SU-DHL-6 (cell line): Measurements from ENCODE around the gene FARS2.

Source experiments
- H2AFZ ChIP-seq: fragments of 200-600 bp; sonication (generic); 2 replicates; pipeline ENCODE4 v1.6.1; 2014; ENCODE audit warnings: low read depth, mild to moderate bottlenecking, moderate library complexity, mixed read lengths, antibody characterized with exemption, low read length; ENCODE audit not compliant: severe bottlenecking
- H3F3A ChIP-seq: fragments of 200-600 bp; shearing (Covaris generic); 2 replicates; pipeline ENCODE4 v1.6.0; 2016; ENCODE audit warnings: antibody characterized with exemption, mild to moderate bottlenecking; ENCODE audit not compliant: insufficient read depth
- H3K27ac ChIP-seq: fragments of 200-600 bp; sonication (generic); 2 replicates; pipeline ENCODE4 v1.5.1; 2016; ENCODE audit warnings: low read depth, mild to moderate bottlenecking, low read length, moderate library complexity, mixed read lengths
- H3K27me3 ChIP-seq: fragments of 200-600 bp; sonication (generic), shearing (Covaris generic); 2 replicates; pipeline ENCODE4 v1.6.0; 2014; ENCODE audit warnings: mild to moderate bottlenecking, low read length
- H3K36me3 ChIP-seq: fragments of 200-600 bp; sonication (generic); 2 replicates; pipeline ENCODE4 v1.6.1; 2014; ENCODE audit warnings: mild to moderate bottlenecking, low read length, mixed read lengths
- H3K4me2 ChIP-seq: fragments of 300-600, 200-600 bp; shearing (Covaris generic), sonication (generic); 2 replicates; pipeline ENCODE4 v1.6.0; 2014; ENCODE audit warnings: low read length, low read depth, mild to moderate bottlenecking; ENCODE audit not compliant: poor library complexity, severe bottlenecking
- H3K4me3 ChIP-seq: fragments of 200-600 bp; sonication (generic); 2 replicates; pipeline ENCODE4 v1.5.1; 2014; ENCODE audit warnings: antibody characterized with exemption, low read length, mild to moderate bottlenecking, mixed read lengths; ENCODE audit not compliant: insufficient read depth, poor library complexity, severe bottlenecking
- H3K79me2 ChIP-seq: fragments of 200-600 bp; sonication (generic); 2 replicates; pipeline ENCODE4 v1.6.1; 2014; ENCODE audit warnings: mild to moderate bottlenecking, low read length, moderate library complexity; ENCODE audit not compliant: insufficient read depth
- H3K9ac ChIP-seq: fragments of 200-600 bp; sonication (generic); 2 replicates; pipeline ENCODE4 v1.7.0; 2014; ENCODE audit warnings: mild to moderate bottlenecking, low read length
- H3K9me2 ChIP-seq: fragments of 200-600 bp; sonication (generic); replicated peaks from 2 replicates; pipeline ENCODE4 v1.6.1; 2014; ENCODE audit warnings: low read length; ENCODE audit not compliant: insufficient read depth
- H3K9me3 ChIP-seq: fragments of 200-600 bp; sonication (generic); 2 replicates; pipeline ENCODE4 v1.6.1; 2014; ENCODE audit warnings: low read length, mixed read lengths; ENCODE audit not compliant: insufficient read depth
- H4K20me1 ChIP-seq: fragments of 200-600 bp; sonication (generic); 2 replicates; pipeline ENCODE4 v1.6.1; 2014; ENCODE audit warnings: low read depth, mild to moderate bottlenecking, antibody characterized with exemption, low read length, moderate library complexity, mixed read lengths
- EZH2phosphoT487 ChIP-seq: fragments of 200-600 bp; sonication (generic), shearing (Covaris generic); conservative IDR thresholded peaks from 2 replicates; pipeline ENCODE4 v1.6.1; 2018; ENCODE audit warnings: mild to moderate bottlenecking, antibody characterized with exemption, low read length, moderate library complexity, mixed read lengths
- TF ChIP-seq, protein P1 (sequence below): fragments of 200-600 bp; sonication (generic); IDR thresholded peaks from one replicate; pipeline ENCODE4 v1.5.1; 2017; ENCODE audit warnings: antibody characterized with exemption, mild to moderate bottlenecking, low read length, moderate library complexity; ENCODE audit not compliant: insufficient read depth, poor library complexity, severe bottlenecking

FARS2 gene

DNA sequence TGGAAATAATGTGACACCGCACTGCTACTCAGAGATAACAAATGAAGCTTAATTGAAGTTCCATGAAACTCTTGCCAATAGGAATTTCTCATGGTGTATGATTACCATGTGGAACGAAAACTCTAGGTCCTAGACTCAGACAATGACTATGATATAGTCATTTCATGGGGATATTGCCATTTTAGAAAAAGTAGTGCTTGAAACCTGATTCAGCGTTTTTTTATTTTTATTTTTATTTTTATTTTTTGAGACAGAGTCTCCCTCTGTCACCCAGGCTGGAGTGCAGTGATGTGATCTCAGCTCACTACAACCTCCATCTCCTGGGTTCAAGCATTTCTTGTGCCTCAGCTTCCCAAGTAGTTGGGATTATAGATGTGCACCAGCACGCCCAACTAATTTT is 253.9 kb downstream of the FARS2 start:
- no peaks in the 10 kb centered on the region for H3K36me3 ChIP-seq
- TF ChIP-seq EZH2phosphoT487: no peak
- TF ChIP-seq, protein P1, sequence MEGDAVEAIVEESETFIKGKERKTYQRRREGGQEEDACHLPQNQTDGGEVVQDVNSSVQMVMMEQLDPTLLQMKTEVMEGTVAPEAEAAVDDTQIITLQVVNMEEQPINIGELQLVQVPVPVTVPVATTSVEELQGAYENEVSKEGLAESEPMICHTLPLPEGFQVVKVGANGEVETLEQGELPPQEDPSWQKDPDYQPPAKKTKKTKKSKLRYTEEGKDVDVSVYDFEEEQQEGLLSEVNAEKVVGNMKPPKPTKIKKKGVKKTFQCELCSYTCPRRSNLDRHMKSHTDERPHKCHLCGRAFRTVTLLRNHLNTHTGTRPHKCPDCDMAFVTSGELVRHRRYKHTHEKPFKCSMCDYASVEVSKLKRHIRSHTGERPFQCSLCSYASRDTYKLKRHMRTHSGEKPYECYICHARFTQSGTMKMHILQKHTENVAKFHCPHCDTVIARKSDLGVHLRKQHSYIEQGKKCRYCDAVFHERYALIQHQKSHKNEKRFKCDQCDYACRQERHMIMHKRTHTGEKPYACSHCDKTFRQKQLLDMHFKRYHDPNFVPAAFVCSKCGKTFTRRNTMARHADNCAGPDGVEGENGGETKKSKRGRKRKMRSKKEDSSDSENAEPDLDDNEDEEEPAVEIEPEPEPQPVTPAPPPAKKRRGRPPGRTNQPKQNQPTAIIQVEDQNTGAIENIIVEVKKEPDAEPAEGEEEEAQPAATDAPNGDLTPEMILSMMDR: no peak
- H3F3A ChIP-seq: no peaks in the 10 kb centered on the region
- no peaks in the 10 kb centered on the region for H3K79me2 ChIP-seq
- H3K27ac ChIP-seq: no peak overlapping the region
- no peaks in the 10 kb centered on the region for H3K27me3 ChIP-seq
- H3K4me2 ChIP-seq: no peak overlapping the region
- no peaks in the 10 kb centered on the region for H3K9me3 ChIP-seq
- H3K4me3 ChIP-seq: no peak overlapping the region
- no peak overlapping the region for H3K9ac ChIP-seq
- no peak overlapping the region for H2AFZ ChIP-seq
- H3K9me2 ChIP-seq: no peaks in the 10 kb centered on the region
- no peaks in the 10 kb centered on the region for H4K20me1 ChIP-seq

DNA sequence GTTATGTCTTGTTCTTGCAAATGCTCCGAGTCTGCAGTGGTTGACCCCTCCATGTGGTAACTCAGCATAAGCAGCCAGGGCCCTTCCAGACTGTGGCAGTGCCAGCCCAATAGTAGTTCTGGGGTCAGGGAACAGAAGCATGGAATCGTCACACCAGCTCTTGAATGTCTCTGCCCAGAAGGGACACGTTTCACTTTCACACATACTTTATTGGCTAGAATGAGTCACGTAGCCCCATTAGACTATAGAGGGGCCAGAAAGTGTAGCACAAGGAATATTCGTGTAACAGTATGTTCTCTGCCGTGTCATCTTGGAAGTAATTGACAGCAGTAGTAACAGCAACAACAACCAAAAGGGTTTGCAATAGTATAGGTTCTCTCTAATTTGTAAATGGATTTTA is 254.7 kb downstream of the FARS2 start:
- H2AFZ ChIP-seq: no peak overlapping the region
- H3K9me2 ChIP-seq: no peaks in the 10 kb centered on the region
- no peaks in the 10 kb centered on the region for H3K9me3 ChIP-seq
- TF ChIP-seq, protein P1: no peak
- TF ChIP-seq EZH2phosphoT487: no peak
- no peak overlapping the region for H3K9ac ChIP-seq
- no peaks in the 10 kb centered on the region for H3F3A ChIP-seq
- H3K27me3 ChIP-seq: no peaks in the 10 kb centered on the region
- no peak overlapping the region for H3K4me3 ChIP-seq
- no peak overlapping the region for H3K4me2 ChIP-seq
- no peaks in the 10 kb centered on the region for H3K36me3 ChIP-seq
- no peaks in the 10 kb centered on the region for H3K79me2 ChIP-seq
- no peaks in the 10 kb centered on the region for H4K20me1 ChIP-seq
- no peak overlapping the region for H3K27ac ChIP-seq

DNA sequence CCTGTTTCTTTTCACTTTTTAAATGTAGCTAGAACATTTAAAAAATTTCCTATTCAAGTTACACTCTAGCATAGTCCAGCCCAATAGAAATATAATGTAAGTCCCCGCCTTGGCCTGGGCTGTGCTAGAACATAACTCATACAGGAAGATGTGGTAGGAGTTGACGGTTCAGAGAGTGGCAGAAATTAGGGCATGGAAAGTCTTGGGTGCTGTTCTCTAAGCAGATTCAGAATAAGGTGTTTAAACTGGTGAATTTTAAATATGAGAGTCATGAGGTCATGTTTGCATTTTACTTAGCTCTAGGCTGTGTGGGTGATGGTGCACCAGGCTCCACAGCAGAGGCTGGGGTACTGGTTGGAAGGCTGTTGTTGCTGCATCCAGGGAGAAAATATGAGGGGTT is 256.5 kb downstream of the FARS2 start:
- Histone ChIP-seq H3K79me2 (no peaks in the 10 kb centered on the region), H3K4me2 (no peak overlapping the region), H3K4me3 (no peak overlapping the region), H3K27me3 (no peaks in the 10 kb centered on the region), H3K9me2 (no peaks in the 10 kb centered on the region), H3K36me3 (no peaks in the 10 kb centered on the region), H3K27ac (no peak overlapping the region), H2AFZ (no peak overlapping the region), H3F3A (no peaks in the 10 kb centered on the region), H3K9me3 (no peaks in the 10 kb centered on the region), H4K20me1 (no peaks in the 10 kb centered on the region), H3K9ac (no peak overlapping the region)
- no peak for TF ChIP-seq EZH2phosphoT487
- TF ChIP-seq, protein P1: no peak
